HL-60 (cell line): ENCODE measurements around the gene FANCG.

Source experiments
- GABPA ChIP-seq: IDR thresholded peaks from 2 replicates; pipeline ENCODE4 v1.6.1; 2012; ENCODE audit warnings: low read depth
- POLR2AphosphoS5 ChIP-seq: IDR thresholded peaks from 2 replicates; pipeline ENCODE4 v1.6.1; 2012; ENCODE audit warnings: low read depth
- SPI1 ChIP-seq: IDR thresholded peaks from 2 replicates; pipeline ENCODE4 v1.6.1; 2012; ENCODE audit warnings: low read depth, mild to moderate bottlenecking, borderline replicate concordance
- TF ChIP-seq, protein P1 (sequence below): IDR thresholded peaks from one replicate; pipeline ENCODE4 v1.5.1; 2011; ENCODE audit warnings: low read length, control low read depth, inconsistent platforms; ENCODE audit not compliant: insufficient read depth
- TF ChIP-seq, protein P2 (sequence below): IDR thresholded peaks from 2 replicates; pipeline ENCODE4 v1.6.1; 2012; ENCODE audit warnings: low read depth; ENCODE audit not compliant: insufficient replicate concordance

DNA sequence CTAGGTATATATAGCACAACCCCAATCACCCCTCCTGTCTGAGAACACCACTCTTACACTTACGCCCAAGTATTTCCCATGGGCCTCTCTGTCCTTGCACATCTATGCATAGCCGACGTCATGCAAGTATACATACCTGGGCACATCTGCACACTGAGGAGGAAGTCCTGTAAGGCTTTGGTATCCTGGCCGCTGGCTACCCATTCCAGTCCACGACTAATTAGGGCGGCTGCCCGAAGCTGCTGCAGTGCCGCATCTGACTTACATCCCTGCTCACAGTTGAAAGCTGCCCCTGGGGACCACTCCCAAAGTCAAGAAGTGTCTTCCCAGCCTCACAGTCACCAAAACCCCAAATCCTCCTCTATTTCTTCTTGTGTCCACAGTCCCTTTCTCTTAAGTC lies 5.0 kb downstream of the FANCG start:
- TF ChIP-seq POLR2AphosphoS5 (no peak), GABPA (no peak), SPI1 (no peak)
- TF ChIP-seq, protein P1, sequence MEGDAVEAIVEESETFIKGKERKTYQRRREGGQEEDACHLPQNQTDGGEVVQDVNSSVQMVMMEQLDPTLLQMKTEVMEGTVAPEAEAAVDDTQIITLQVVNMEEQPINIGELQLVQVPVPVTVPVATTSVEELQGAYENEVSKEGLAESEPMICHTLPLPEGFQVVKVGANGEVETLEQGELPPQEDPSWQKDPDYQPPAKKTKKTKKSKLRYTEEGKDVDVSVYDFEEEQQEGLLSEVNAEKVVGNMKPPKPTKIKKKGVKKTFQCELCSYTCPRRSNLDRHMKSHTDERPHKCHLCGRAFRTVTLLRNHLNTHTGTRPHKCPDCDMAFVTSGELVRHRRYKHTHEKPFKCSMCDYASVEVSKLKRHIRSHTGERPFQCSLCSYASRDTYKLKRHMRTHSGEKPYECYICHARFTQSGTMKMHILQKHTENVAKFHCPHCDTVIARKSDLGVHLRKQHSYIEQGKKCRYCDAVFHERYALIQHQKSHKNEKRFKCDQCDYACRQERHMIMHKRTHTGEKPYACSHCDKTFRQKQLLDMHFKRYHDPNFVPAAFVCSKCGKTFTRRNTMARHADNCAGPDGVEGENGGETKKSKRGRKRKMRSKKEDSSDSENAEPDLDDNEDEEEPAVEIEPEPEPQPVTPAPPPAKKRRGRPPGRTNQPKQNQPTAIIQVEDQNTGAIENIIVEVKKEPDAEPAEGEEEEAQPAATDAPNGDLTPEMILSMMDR, result no peak
- TF ChIP-seq, protein P2, sequence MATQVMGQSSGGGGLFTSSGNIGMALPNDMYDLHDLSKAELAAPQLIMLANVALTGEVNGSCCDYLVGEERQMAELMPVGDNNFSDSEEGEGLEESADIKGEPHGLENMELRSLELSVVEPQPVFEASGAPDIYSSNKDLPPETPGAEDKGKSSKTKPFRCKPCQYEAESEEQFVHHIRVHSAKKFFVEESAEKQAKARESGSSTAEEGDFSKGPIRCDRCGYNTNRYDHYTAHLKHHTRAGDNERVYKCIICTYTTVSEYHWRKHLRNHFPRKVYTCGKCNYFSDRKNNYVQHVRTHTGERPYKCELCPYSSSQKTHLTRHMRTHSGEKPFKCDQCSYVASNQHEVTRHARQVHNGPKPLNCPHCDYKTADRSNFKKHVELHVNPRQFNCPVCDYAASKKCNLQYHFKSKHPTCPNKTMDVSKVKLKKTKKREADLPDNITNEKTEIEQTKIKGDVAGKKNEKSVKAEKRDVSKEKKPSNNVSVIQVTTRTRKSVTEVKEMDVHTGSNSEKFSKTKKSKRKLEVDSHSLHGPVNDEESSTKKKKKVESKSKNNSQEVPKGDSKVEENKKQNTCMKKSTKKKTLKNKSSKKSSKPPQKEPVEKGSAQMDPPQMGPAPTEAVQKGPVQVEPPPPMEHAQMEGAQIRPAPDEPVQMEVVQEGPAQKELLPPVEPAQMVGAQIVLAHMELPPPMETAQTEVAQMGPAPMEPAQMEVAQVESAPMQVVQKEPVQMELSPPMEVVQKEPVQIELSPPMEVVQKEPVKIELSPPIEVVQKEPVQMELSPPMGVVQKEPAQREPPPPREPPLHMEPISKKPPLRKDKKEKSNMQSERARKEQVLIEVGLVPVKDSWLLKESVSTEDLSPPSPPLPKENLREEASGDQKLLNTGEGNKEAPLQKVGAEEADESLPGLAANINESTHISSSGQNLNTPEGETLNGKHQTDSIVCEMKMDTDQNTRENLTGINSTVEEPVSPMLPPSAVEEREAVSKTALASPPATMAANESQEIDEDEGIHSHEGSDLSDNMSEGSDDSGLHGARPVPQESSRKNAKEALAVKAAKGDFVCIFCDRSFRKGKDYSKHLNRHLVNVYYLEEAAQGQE, result no peak
